Activated naive CD4-positive, alpha-beta T cell treated with anti-CD3 and anti-CD28 coated beads for 36 hours (primary cell): ENCODE measurements around the gene AMBRA1. TPM values are rescaled to one million over a fixed set of nuclear protein-coding genes. Genes with fewer than 3 reads are reported as not detected.

Experiments
- CTCF ChIA-PET: fragments of 350-600 bp; sonication (Branson Sonifier 250); formaldehyde crosslinking; loops from one replicate; lab custom pipeline; 2021; ENCODE audit warnings: antibody characterized with exemption; lab: Charles Lee
- DNase-seq: peaks from one replicate; pipeline ENCODE4 v3.0.0-alpha.2; 2020
- H3K27ac Mint-ChIP-seq: one replicate; pipeline ENCODE4 v1.8.0; 2021; ENCODE audit warnings: mild to moderate bottlenecking, mixed read lengths
- H3K27me3 Mint-ChIP-seq: one replicate; pipeline ENCODE4 v1.8.0; 2021; ENCODE audit warnings: low read depth, mixed read lengths
- H3K36me3 Mint-ChIP-seq: one replicate; pipeline ENCODE4 v1.8.0; 2021; ENCODE audit warnings: low read depth, mixed read lengths
- H3K4me1 Mint-ChIP-seq: one replicate; pipeline ENCODE4 v1.8.0; 2021; ENCODE audit warnings: low read depth, mixed read lengths
- H3K4me3 Mint-ChIP-seq: one replicate; pipeline ENCODE4 v1.8.0; 2021; ENCODE audit warnings: mild to moderate bottlenecking, moderate library complexity, mixed read lengths
- H3K9me3 Mint-ChIP-seq: one replicate; pipeline ENCODE4 v1.8.0; 2021; ENCODE audit warnings: mixed read lengths
- intact Hi-C: fragments of 100-400 bp; cut with micrococcal nuclease; formaldehyde crosslinking; loops from one replicate; pipeline ENCODE4 v1.15.1; 2023
- total RNA-seq, 2 experiments: library from RNA; stranded (reverse); gene quantifications; one replicate each; pipeline ENCODE4 v1.2.3, GENCODE V29; 2021

Gene AMBRA1
- total RNA-seq, 2 experiments from 2014 or later: 19.0 to 23.1 TPM

DNA sequence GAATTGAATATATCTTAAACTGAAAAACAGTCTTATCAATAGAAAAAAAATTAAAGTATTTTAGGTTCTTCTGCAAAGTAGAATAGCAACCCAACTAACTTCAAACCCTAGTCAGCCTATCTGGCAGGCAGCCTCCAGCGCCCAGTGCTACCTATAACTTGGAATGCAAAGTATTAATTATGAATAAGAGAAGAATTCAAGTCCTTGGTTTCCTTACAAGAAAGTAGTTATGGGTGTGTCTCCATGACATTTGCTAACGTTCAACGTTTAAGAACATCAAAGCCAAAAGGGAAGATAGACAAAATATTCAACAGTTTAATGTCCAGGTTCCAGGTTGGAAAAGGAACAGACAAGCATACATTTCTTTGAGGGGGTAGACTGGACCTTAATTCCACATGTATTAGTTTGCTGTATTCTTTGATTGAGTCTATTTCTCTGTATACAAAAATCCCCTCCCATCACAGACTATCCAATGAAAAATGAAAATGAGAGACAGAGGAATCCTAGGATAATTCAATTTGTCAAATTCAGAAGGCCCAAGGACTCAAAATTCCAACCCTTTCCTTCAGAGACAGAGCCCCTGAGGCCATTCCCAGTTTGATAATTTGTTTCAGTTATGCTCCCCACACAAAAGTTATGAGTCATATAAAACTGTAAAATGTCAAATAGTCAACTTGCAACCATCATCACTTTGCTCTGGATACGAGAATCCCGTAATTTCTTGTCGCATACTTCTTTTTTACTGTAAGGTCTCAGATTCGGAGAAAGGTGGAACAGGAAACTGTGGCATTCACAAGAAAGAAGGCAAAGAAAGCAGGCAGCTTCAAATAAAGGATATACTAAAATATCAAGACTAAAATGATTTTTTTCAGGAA is 118.5 kb downstream of the AMBRA1 start:
- no peak for DNase-seq
- CTCF ChIA-PET: interaction anchor here (1.8 kb wide), 1 partner anchor 15 kb away, joined by 10 read pairs; no protein-coding TSS in a partner anchor
- intact Hi-C loops: no loop called here
- peaks cover 2% of the 10 kb centered on the region for H3K36me3 Mint-ChIP-seq
- no peak overlapping the region for H3K4me3 Mint-ChIP-seq
- peaks cover 28% of the 10 kb centered on the region for H3K4me1 Mint-ChIP-seq
- no peak overlapping the region for H3K27ac Mint-ChIP-seq
- no peaks in the 10 kb centered on the region for H3K9me3 Mint-ChIP-seq
- H3K27me3 Mint-ChIP-seq: no peaks in the 10 kb centered on the region

GRCh38 chr11:46472662-46472994 is 121.2 kb downstream of the AMBRA1 start:
- Mint-ChIP-seq H3K9me3 (no peaks in the 10 kb centered on the region), H3K36me3 (peaks cover 2% of the 10 kb centered on the region), H3K4me1 (peaks cover 26% of the 10 kb centered on the region), H3K4me3 (no peak overlapping the region), H3K27ac (no peak overlapping the region), H3K27me3 (no peaks in the 10 kb centered on the region)
- no peak for DNase-seq
- CTCF ChIA-PET: no interaction called here
- intact Hi-C loops: no loop called here

DNA sequence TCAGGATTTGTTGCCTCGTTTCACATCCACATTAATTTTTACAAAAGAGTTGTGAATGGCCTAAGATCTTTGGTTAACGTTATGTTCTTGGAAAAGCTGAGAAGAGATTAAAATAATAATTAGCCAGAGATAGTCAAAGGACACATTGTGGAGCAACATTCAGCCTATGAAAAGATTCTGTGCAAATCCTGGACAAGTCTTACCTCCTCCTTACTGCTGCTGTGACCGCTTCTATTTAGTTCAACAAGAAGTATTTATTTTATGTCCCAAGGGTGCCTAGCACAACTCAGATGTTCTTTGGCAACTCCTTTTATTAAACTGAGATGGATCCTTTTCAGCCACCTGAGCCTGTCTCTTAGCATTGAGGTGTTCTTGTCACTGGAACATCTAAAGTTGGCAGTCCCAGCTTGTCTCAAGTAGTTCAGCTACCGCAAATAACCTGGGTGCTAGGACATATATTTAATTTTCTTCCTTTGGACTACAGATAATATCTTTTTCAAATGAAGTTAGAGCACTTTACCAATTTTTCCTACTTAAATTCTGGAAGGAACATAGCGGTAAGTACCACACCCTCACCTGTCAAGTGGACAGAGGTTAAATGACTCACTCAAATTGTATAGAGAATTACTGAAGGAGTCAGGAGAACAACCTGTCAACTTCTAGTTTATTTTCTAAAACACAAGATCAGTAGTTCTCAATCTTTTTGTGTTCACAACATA is 121.7 kb downstream of the AMBRA1 start:
- CTCF ChIA-PET: no interaction called here
- Mint-ChIP-seq H3K27me3 (no peaks in the 10 kb centered on the region), H3K4me3 (no peak overlapping the region), H3K9me3 (no peaks in the 10 kb centered on the region), H3K27ac (no peak overlapping the region), H3K4me1 (peaks cover 25% of the 10 kb centered on the region), H3K36me3 (peaks cover 2% of the 10 kb centered on the region)
- intact Hi-C loops: no loop called here
- DNase-seq: no peak

DNA sequence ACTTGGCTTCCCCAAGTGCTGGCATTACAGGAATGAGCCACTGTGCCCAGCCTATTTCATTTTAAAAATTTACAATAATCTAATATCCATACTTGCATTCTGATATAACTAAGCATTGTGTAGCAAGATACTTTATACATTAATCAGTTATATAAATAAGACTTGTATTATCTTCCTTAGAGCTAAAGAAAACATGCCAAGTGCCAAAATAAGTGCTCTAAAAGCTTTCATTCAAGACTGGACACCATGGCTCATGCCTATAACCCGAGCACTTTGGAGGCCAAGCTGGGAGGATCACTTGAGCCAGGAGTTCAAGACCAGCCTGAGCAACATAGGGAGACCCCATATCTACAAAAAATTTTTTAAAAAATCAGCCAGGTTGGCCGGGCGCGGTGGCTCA is 123.9 kb downstream of the AMBRA1 start:
- Mint-ChIP-seq H3K4me1 (peaks cover 14% of the 10 kb centered on the region), H3K27me3 (no peaks in the 10 kb centered on the region), H3K4me3 (no peak overlapping the region), H3K9me3 (no peaks in the 10 kb centered on the region), H3K36me3 (peaks cover 2% of the 10 kb centered on the region), H3K27ac (no peak overlapping the region)
- DNase-seq: no peak
- intact Hi-C loops: no loop called here
- CTCF ChIA-PET: interaction anchor here (0.6 kb wide), 1 partner anchor 19 kb away, joined by 5 read pairs; no protein-coding TSS in a partner anchor

DNA sequence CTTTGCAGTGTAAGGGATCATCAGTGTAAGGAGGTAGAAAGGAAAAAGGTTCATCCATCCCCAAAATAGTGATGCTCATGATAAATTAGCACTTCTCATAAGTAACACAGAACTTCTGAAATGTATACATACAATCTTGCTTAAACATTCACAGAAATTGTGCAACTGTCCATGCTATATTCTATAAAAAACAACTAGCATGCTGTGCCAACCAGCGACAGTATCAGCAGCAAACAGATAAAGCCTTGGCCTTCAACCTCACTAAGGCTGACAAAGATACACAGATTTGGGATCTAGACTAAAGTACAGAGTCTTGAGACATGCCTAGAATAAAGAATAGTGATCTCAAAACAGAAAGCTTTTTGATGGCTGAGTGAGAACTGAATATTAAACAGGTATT is 128.1 kb downstream of the AMBRA1 start:
- Mint-ChIP-seq H3K27me3 (no peaks in the 10 kb centered on the region), H3K36me3 (no peaks in the 10 kb centered on the region), H3K4me1 (peaks cover 5% of the 10 kb centered on the region), H3K27ac (no peak overlapping the region), H3K9me3 (no peaks in the 10 kb centered on the region), H3K4me3 (no peak overlapping the region)
- no peak for DNase-seq
- intact Hi-C loops: no loop called here
- CTCF ChIA-PET: no interaction called here

- Mint-ChIP-seq H3K4me1 (peaks cover 5% of the 10 kb centered on the region), H3K9me3 (no peaks in the 10 kb centered on the region), H3K36me3 (no peaks in the 10 kb centered on the region), H3K4me3 (no peak overlapping the region), H3K27me3 (no peaks in the 10 kb centered on the region), H3K27ac (no peak overlapping the region)
- no peak for DNase-seq
- CTCF ChIA-PET: interaction anchor here (0.9 kb wide), 1 partner anchor 10 kb away, joined by 3 read pairs; no protein-coding TSS in a partner anchor
- intact Hi-C loops: no loop called here
Observed at GRCh38 chr11:46463701-46464421, 130.0 kb downstream of the AMBRA1 start.

GRCh38 chr11:46461461-46461927 is 132.3 kb downstream of the AMBRA1 start:
- H3K9me3 Mint-ChIP-seq: no peaks in the 10 kb centered on the region
- intact Hi-C loops: no loop called here
- CTCF ChIA-PET: interaction anchor here (0.6 kb wide), 2 partner anchors 20 to 28 kb away, joined by 3 read pairs; no protein-coding TSS in a partner anchor
- no peak for DNase-seq
- no peaks in the 10 kb centered on the region for H3K36me3 Mint-ChIP-seq
- H3K27ac Mint-ChIP-seq: no peak overlapping the region
- peaks cover 5% of the 10 kb centered on the region for H3K4me1 Mint-ChIP-seq
- no peak overlapping the region for H3K4me3 Mint-ChIP-seq
- H3K27me3 Mint-ChIP-seq: no peaks in the 10 kb centered on the region

DNA sequence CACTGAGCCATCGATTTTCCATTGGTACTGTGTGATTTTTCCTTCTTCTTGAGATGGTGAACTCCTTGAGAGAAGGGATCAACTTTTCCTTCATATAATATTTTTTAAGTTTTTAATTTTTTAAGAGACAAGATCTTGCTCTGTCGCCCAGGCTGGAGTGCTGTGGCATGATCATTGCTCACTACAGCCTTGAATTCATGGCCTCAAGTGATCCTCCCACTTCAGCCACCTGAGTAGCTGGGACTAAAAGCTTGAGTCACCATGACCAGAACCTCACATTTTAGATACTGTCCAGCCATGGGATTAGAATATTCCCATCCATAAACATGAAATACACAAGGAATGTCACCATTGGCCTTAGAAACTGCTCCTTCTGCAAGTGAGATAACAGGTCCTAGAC is 135.3 kb downstream of the AMBRA1 start:
- H3K4me3 Mint-ChIP-seq: no peak overlapping the region
- DNase-seq: no peak
- H3K9me3 Mint-ChIP-seq: no peaks in the 10 kb centered on the region
- H3K4me1 Mint-ChIP-seq: peaks cover 14% of the 10 kb centered on the region
- no peaks in the 10 kb centered on the region for H3K36me3 Mint-ChIP-seq
- CTCF ChIA-PET: interaction anchor here (1.2 kb wide), 1 partner anchor 80 kb away, joined by 3 read pairs; no protein-coding TSS in a partner anchor
- no peaks in the 10 kb centered on the region for H3K27me3 Mint-ChIP-seq
- intact Hi-C loops: no loop called here
- no peak overlapping the region for H3K27ac Mint-ChIP-seq

DNA sequence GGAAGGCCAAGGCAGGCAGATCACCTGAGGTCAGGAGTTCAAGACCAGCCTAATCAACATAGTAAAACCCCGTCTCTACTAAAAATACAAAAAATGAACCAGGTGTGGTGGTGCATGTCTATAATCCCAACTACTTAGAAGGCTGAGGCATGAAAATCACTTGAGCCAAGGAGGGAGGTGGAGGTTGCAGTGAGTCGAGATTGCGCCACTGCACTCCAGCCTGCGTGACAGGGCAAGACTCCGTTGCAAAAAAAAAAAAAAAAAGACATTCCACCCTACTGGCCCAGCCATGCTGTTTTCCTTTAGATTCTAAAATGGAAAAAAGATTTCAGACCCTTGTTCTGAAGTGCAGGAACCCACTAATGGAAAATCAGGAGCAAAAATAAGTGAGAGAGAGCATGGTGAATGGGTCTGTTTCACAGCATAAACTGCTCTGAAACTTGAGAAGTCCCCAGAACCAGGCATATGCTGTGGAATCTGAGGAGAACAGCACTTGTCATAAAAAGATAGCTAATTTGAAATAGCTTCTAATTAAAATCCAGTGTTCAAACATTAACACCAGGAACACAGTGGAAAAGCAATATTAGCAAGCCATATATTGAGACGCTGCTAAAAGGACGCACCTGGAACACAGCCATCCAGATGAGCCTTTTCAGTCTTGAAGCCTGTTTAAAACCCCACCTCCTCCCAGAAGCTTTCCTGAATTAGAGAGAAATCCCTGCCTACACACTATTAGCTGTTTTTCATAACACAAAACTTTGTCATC is 136.0 kb downstream of the AMBRA1 start:
- DNase-seq: no peak
- intact Hi-C loops: no loop called here
- Mint-ChIP-seq H3K4me1 (peaks cover 14% of the 10 kb centered on the region), H3K9me3 (no peaks in the 10 kb centered on the region), H3K27me3 (no peaks in the 10 kb centered on the region), H3K36me3 (no peaks in the 10 kb centered on the region), H3K4me3 (no peak overlapping the region), H3K27ac (no peak overlapping the region)
- CTCF ChIA-PET: interaction anchor here (1.2 kb wide), 1 partner anchor 80 kb away, joined by 3 read pairs; no protein-coding TSS in a partner anchor

DNA sequence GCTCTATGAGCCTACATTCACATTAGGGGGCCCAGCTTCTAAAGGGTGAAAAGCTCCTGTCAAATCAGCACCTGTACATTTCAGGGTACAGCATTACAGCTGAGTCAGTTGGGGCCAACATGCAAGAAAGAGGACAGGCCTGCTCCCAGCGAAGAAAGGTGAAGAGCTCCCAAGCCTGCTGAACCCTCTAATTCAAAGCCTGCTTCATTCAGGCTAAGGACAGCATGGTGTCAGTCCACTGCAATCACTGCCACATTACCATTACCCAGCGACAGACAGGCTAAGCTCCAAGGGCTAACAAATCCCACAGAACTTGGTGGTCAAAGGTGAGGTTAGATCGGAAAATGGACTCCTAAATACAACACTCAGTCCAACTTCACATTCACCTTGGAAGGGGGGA is 136.8 kb downstream of the AMBRA1 start:
- H3K4me1 Mint-ChIP-seq: peaks cover 16% of the 10 kb centered on the region
- intact Hi-C loops: no loop called here
- CTCF ChIA-PET: no interaction called here
- DNase-seq: no peak
- no peaks in the 10 kb centered on the region for H3K36me3 Mint-ChIP-seq
- H3K27ac Mint-ChIP-seq: no peak overlapping the region
- H3K4me3 Mint-ChIP-seq: no peak overlapping the region
- H3K27me3 Mint-ChIP-seq: no peaks in the 10 kb centered on the region
- no peaks in the 10 kb centered on the region for H3K9me3 Mint-ChIP-seq

DNA sequence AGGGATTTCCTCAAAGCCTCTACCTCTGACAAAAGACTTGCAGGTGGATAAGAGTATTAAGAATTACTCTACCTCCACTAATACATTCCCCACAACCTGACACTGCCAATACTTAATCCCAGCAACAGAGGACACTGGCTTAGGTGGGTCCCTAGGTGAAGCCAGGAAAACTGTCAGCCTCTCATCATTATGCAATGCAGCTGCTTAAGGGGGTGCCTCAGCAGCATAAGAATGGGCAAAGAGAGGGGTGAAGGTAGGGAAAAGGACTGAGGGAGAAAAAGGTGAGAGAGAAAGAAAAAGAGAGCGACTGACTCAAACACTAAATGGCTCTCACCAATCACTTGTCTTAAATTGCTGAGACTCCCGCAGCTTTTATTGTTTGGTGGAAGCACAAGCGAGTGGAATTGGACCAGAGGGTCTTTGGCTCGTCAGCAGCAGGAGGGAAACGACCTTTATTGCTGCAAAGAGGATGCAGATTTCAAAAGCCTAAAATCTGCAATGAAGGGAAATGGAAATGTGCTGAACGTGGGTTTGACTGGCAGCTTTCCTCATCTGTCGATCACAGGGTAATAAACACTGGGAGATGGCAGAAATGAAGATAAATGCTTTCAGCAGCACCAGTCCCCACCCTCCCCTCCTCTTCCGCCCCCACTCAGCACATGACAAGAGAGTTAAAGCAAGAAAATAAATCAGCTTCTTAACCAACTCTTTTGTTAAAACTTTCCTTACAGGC is 137.4 kb downstream of the AMBRA1 start:
- intact Hi-C loops: no loop called here
- no peaks in the 10 kb centered on the region for H3K27me3 Mint-ChIP-seq
- CTCF ChIA-PET: no interaction called here
- no peak for DNase-seq
- H3K4me1 Mint-ChIP-seq: peaks cover 19% of the 10 kb centered on the region
- no peaks in the 10 kb centered on the region for H3K9me3 Mint-ChIP-seq
- H3K27ac Mint-ChIP-seq: peak overlapping the region; percentile 19
- no peak overlapping the region for H3K4me3 Mint-ChIP-seq
- no peaks in the 10 kb centered on the region for H3K36me3 Mint-ChIP-seq
